Measurements from ENCODE around the gene LDB2.

The LDB2 gene

DNA sequence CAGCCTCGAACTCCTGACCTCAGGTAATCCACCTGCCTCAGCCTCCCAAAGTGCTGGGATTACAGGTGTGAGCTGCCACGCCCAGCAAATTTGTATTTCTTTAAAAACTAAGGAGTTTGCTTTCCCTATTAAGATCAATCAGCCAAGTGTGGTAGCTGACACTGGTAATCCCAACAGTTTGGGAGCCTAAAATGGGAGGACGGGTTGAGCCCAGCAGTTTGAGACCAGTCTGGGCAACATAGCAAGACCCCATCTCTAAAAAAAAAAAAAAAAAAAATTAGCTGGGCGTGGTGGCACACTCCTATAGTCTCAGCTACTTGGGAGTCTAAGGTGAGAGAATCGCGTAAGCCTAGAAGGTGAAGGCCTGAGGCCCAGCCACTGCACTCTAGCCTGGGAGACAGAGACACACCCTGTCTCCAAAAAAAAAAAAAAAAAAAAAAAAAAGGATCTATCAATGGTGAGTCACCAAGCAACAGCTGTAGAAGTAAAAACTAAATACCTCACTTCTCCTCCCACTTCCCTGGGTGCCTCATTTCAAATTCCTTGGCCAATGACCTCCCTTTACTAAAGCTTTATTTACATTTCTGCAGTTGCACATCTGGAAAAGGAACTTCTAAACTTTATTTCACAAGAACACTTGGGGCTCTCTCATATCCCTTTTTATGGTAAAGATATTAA is 54.5 kb downstream of the LDB2 start:
- DNase-seq, result no peak

DNA sequence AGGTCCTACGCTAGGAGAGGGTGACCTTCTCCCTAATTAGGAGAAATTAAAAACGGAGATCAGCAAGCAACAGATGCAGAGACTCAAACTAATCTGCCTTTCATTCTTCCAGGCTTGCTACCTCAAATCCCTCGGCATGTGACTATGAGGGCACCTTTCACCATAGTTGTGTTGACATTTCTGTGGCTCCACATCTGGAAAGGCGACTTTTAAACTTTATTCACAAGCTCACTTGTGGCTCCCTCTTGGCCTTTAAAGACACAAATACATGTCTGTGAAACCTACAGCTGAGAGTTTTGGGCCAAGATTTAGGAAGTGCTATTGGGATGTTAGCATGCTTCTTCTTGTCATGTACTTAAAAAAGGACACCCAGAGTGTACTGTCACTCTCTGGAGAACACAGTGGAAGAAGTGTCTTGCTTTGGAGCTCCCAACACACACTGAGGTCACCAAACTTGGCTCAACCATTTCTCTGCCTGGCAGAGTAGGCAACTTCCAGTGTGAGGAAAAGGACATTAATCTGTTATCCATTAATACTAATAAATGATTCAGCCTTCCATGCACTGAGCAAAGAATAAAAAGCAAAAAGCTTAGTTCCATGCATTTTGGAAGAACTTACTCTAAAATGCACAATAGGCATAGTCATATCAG is 60.1 kb downstream of the LDB2 start:
- DNase-seq, result no peak

DNA sequence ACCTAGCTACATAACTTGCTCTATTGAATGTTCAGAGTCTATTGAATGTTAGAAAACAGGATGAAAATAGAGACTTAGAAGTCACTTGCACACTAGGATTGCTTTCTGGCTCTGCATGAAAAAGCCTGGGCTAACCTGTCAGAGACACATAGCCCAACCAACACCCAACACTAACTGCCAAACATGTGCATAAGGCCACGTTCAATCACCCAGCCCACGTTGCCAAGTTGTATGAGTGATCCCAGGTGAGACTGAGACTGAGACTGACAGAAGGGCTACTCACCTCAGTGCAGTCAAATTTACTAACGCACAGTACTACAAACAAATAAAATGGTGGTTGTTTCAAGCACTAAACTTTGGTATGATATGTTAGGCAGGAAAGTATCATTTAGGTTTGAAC is 61.0 kb downstream of the LDB2 start:
- DNase-seq, result no peak

DNA sequence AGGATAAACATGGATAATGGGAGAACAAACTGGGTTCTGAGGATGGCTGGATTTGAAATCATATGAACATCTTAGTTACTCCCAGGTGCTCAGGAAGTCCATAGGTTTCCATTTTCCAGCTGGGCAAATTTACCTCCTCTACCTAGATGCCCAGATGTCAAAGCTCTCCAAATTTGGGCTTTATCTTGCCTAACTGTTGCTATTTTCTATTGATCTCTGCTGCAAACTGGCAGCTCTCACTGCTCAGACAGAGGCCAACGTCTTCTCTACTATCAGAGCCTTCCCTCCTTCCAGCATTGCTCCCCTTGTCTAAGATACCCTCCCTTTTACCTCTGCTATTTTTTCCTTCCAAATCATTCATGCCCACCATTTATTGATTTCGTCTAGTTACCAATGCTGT is 62.1 kb downstream of the LDB2 start:
- no peak for DNase-seq

DNA sequence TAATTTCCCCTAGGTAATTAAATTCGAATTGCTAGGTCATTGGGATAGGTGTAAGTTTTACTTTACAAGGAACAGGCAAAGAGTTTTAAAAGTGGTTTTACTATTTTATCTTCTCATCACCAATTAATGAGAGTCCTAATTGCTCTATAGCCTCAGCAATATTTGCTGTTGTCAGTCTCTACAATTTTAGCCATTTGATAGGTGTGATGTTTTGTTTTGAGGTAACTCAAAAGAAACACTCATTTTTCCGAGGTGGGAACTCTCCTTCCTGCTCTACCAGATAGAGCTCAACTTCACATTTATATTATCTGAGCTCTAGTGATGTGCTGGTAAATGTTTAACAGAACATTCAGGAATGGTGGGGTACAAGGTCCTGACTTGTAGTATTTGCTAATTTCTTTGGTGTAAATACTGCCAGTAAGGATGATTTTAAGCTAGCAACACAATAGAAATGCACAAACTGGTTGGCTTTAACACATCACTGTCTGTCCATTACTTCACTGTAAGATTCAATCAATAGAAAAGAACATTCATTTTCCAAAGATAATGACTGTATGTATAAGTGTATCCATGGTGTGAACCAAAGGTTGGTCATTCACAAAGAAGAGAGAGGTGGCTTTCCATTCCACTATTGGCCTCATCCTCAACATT is 62.7 kb downstream of the LDB2 start:
- DNase-seq, result no peak

DNA sequence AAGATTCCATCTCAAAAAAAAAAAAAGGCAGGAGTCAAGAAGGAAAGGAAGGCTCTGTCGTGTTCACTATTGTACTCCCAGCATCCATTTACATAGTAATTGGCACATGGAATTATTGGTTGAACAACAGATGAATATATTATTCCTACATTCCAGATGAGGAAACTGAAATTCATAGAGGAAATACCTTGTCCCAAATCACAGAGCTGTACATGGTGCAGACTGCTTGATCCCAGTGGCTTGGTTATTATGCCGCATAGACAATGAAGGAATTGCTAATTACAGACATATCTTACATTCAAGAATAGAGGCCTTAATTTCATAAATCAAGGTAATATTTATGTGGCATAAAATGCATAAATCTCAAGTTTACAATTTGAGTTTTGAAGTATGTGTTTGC is 63.6 kb downstream of the LDB2 start:
- no peak for DNase-seq

DNA sequence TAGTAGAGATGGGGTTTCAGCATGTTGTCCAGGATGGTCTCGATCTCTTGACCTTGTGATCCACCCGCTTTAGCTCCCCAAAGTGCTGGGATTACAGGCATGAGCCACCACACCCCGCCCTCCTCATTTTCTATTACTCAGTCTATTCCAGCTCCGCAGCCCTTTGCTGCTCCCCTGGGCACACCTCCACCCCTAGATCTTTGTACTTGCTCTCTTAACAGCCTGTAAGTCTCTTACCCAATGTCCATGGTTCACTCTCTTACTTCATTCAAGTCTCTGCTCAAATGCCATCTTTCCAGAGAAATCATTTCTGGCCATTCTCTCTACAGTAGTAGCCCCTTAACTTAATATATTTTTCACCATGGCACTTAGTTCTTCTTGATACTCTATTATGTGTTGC is 64.7 kb downstream of the LDB2 start:
- DNase-seq, result no peak

DNA sequence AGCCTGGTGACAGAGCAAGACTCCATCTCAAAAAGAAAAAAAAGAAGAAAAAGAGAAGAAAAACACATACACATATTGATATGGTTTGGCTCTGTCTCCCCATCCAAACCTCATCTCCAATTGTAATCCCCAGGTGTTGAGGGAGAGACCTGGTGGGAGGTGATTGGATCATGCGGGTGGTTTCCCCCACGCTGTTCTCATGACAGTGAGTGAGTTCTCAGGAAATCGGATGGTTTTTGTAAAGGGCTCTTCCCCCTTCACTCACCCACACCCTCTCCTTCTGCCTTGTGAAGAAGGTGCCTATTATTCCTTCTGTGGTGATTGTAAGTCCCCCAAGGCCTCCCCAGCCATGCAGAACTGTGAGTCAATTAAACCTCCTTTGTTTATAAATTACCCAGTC is 68.4 kb downstream of the LDB2 start:
- no peak for DNase-seq

DNA sequence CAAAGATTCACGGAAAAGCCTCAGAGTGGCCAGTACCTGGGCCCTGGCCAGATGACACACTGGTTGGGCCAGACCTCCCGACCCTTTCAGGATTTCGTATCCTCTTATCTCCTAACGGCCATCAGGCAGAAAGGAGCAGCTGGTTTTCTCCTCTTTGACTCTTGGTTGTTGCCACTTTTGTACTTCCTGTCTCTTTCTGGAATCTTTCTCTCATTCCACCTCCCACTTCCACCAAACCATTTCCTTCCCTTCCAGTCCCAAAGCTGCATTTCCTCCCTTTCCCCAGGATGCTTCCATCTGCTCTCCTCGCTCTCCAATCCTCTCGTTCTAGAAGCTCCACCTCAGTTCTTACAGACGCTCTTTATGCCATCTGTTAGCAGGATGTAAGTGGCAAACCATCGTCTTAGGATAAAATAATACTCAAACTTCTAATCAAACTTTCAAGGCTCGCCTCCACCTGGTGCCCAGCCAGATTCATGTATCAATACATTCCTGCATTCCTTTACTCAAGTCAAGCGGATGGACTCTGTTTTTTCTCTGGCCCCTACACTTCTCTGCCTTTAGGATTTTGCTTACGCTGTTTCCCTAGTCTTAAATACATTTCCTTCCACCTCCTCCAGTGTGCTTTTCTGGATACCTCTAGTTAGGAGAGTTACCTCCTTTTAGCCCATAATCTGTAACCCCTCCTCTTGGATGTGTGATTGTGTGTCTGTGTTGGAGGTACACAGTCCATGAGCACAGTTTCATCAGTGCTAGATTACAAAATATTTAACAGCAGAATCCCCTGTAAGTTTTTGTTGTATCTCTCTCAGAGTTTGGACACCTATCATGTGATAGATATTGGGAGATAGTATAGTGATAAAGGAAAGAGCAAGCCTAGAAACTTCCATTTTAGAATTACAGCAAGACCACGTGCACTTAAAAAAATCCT is 70.4 kb downstream of the LDB2 start:
- DNase-seq, result no peak

DNA sequence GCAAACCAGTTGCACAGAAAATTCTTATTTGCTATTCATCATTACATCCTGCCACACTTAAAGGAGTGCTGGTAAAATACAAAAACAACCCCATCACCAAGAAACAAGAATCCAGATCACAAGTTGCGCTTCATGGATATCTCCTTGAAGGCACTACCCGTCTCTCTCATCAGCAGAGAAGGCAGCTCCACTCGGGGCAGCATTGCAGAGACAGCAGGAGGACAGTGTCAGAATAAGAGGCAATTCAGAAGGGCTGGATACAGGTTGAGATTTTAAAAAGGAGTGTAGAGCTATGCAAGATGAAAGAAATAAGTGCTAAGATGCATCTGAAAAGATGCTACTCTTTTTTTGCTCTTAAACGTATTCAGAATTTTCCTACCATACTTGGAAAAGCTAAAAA is 71.4 kb downstream of the LDB2 start:
- no peak for DNase-seq

DNA sequence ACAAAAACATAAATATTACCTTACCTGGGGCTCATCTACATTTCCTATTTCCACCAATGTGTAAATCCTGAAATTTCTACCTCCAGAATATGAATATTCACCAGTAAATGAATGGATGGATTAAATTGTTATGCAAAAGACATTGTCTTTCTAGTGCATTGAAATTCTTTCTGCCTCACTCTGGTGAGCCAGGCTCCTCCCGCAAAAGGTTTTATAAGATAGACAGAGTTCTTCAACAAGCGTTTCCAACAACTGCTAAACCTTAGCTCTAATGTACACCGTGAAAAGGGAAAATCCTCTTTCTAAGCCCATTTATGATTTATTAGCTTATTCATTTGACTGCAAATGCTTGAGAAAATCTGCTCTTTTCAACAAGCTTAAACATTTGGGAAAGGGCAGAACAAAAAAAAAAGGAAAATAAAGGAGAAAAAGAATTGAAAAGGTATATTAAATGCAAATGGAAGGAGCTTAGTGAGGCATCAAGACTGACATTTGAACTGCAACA is 72.0 kb downstream of the LDB2 start:
- no peak for DNase-seq

DNA sequence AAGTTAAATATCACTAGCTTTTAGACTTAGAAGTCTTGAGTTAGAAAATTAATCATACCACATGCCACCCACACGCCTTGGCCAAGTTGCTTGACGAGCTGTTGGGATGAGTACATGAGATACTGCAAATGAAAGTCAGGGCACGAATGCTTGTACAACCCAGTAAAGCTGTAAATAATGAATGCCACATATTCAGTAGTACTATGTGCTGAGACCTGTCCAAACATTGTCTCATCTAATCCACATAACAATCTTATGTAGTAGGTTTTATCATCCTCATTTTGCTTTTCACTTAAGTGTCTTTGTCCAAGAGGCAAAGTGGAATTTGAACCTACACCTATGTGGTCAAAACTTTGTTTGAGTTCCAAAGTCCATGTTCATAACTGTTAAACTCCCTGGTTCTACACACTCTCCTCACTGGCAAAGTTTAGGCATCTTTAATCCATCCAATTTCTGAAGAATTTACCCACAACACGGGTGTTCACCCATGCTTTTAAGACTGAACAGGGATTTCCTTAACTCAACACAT is 74.1 kb downstream of the LDB2 start:
- no peak for DNase-seq

DNA sequence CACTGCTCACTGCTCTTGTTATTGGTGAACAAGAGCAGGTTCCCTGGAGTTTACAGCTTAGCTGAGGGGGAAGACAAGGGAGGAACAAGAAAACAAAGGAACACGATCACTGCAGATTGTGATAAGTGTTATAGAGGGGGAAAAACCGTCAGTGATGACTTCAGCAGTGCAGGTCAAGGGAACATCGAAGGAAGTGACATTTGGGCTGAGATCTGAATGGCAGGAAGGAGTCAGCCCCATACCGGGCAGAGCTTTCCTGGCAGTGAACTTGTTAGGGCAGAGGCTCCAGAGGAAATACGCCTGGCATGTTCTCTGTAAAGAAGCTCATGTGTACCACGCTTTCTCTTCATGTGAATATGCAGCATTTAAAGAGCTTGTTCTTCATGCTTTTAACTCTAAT is 78.1 kb downstream of the LDB2 start:
- no peak for DNase-seq

DNA sequence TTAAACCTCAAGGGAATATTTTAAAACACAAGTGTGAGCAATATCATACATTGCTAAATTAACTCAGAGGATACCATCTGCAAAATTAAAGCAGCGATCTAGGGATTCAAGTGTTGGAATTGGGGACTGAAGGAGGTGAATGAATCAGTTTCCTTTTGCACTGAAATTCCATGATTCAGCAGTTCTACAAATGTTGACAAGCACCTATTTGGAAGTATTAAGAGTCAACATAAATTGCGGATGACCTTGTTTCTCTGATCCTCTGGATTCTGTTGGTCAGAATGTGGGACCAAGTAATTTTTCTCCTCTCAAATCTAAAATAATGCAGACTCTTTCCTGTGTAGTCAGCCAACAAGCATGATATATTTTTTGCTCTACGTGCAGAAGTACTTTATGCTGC is 78.8 kb downstream of the LDB2 start:
- no peak for DNase-seq

DNA sequence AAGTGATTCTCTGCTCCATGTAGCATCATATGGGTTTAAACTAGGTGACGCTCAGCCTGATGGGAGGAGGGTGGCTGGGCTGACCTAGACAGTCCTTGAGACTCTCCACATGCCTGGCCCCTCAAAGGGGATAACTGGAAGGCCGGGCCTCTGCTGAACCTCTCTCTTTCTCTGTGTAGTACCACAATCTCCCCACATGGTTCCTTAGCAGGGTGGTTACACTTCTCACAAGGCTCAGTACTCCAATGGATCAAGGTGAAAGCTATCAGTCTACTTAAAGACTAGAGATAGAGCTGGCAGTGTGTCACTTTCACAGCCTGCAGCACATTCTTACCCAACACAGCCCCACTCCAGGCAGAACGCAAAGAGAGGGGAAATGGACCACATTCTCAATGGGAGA is 80.4 kb downstream of the LDB2 start:
- DNase-seq, result no peak

DNA sequence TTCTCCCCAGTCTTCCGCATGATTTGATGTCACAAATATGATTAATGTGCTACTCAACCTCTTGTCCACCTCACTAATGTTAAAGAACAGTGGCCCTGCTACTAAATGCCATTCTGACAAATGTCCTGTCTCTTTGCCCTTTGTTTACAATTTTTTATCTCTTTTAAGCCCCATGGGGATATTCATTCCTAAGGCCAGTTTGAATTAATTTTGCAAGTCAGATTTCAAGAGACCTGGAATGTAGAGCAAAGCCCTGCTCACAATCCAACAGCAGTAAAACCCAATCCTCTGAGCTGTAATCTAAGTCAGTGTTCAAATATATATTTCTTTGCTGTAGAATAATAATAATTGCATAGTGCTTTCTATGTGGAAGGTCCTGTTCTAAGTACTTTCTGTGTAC is 81.2 kb downstream of the LDB2 start:
- no peak for DNase-seq

DNA sequence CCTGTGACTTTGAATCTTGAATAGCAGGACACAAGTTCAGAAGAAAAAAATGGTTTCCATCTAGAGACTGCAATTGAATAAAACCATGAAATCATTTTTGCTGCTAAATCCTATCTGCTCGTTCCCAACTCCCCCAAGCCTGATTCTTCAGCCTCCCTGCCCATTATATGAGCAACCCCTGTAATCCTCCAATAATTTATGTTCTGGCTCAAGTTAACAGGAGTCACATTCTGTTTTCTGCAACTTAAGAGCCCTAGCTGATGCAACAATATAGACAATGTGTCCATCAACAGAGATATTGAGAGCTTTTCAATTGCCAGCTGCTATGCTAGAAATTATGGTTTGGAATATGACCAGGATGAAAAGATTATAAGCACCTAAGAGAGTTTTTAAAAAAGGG is 84.1 kb downstream of the LDB2 start:
- no peak for DNase-seq

DNA sequence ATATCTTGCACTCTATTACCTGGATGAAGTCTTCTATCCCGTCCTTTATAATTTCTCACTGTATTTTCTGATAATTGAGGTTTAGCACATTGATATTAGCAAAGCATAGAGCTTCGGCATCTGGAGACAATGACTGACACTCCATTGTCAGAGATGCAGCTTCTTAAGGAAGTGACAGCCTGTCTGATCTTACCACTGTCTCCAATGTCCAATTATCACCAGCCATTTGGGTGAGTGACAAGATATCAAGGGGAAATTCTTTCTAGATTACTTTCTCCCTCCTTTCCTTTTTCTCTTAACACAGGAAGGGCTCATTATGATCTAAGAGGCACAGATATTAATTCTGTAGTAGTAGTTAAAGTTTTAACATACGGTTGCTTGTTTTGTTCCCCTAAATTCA is 86.4 kb downstream of the LDB2 start:
- DNase-seq, result no peak

DNA sequence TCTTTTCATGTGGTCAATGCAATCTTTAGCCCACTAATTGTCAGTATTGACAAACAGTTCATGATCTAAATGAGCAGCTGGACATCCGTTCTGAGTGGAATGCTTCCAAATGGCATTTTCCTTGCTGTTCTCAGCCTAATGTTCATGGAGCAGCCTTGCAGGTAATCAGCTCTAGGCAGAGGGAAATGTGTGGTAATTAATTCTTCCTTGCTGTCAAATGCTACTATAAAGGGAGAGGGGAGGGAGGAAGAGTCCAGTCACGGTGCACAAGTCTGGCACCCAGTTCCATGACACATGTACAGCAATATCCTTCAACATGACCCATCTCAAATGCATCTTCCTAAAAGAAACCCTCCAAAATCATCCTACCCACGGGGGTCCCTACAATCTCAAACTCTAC is 88.5 kb downstream of the LDB2 start:
- no peak for DNase-seq

DNA sequence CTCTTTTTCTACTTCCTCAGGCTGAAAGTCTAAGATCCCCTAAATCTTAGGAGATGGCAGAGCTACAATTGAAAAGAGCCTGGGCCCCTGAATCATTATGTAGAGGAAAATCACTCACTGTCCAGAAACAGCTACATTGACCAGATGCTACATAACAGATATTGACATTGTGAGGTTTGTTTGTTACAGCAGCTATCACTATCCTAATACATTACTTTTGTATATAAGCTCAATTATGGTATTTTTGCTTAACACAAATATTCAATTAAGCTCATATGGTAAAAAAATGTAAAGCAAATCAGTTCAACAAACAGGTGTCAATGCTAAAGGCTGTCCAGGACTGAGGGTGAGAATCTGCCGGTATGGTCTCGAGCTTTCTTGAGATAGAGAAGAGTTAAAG is 89.4 kb downstream of the LDB2 start:
- DNase-seq, result no peak

DNA sequence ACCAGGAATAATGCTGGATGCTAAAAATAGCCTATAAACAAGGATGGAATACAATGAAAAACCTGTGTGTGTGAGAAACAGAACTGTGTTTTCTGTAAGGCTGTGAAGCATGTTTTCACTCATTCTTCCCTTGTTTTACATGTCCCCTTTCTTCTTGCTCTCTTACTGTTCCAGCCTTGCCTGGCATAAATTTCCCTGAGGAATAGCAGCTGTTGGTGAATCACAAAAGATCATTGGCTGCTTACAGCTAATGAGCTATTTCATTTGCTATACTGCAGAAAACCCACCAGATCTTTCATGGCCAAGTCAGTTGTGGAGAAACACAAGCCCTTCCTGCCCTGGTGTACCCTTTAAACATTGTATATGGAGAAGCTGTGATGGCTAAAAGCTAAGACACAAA is 91.1 kb downstream of the LDB2 start:
- DNase-seq, result no peak

DNA sequence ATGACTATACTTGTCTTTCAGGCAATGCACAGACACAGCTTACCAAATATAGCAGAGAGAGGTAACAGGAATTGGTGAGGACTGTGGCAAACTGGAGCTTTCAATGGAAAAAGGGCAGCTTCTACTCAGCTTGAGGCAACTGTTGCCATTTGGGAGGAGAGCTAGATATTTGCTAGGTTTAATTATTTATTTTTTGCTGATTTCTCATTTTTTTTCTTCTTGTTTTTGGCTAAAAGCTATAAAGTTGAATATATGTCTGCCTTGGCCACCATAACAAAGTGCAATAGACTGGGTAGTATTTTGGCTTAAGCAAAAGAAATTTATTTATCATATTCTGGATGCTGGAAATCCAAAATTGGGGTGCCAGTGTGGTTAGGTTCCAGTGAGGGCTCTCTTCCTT is 93.9 kb downstream of the LDB2 start:
- no peak for DNase-seq

DNA sequence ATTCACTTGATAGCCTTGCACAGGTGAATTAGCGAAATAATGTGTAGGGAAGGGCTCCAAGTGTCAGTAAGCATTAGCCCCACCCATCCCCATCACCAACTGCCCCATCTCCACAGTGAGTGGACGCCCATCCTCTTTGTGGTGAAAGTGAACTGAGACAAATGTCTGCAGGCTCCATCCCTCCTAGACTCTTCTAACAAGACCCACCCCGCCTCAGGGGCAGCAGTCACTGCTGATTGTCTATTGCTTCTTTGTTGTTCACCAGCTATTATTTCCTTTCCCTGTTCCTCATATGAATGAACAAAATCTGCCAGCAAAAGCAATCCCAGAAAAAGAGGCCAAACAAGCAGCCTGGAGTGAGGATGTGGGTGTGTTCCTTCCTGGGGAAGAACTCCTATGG is 96.4 kb downstream of the LDB2 start:
- no peak for DNase-seq

All from NCI-H1417 (cell line).